GM23248 (cell line): ENCODE results near the gene EIF3K. TPM values are rescaled to one million over a fixed set of nuclear protein-coding genes. Genes with fewer than 3 reads are reported as not detected.

Source experiments
- DNase-seq: peaks from one replicate; pipeline ENCODE4 v3.0.0-alpha.2; 2015
- H2AFZ ChIP-seq: fragments of 200-600 bp; sonication (generic); 2 replicates; pipeline ENCODE4 v1.6.1; 2016; ENCODE audit warnings: antibody characterized with exemption
- H3F3A ChIP-seq: fragments of 200-600 bp; sonication (generic); 2 replicates; pipeline ENCODE4 v1.6.1; 2016; ENCODE audit warnings: mild to moderate bottlenecking, antibody characterized with exemption, mixed run types; ENCODE audit not compliant: insufficient read depth
- H3K27ac ChIP-seq: fragments of 200-600 bp; sonication (generic); 2 replicates; pipeline ENCODE4 v1.5.1; 2016; ENCODE audit warnings: mild to moderate bottlenecking
- H3K27me3 ChIP-seq: fragments of 200-600 bp; sonication (generic); replicated peaks from 2 replicates; pipeline ENCODE4 v1.6.1; 2016; ENCODE audit warnings: mild to moderate bottlenecking; ENCODE audit not compliant: insufficient read depth
- H3K36me3 ChIP-seq: fragments of 200-600 bp; sonication (generic); 2 replicates; pipeline ENCODE4 v1.6.1; 2016; ENCODE audit warnings: low read depth, mild to moderate bottlenecking
- H3K4me1 ChIP-seq: fragments of 200-600 bp; sonication (generic); 2 replicates; pipeline ENCODE4 v1.6.1; 2016; ENCODE audit warnings: mild to moderate bottlenecking; ENCODE audit not compliant: insufficient read depth
- H3K4me2 ChIP-seq: fragments of 200-600 bp; sonication (generic); one replicate; pipeline ENCODE4 v1.6.1; 2016; ENCODE audit warnings: mild to moderate bottlenecking; ENCODE audit not compliant: unreplicated experiment
- H3K4me3 ChIP-seq: fragments of 200-600 bp; sonication (generic); 2 replicates; pipeline ENCODE4 v1.5.1; 2016; ENCODE audit warnings: mild to moderate bottlenecking
- H3K79me2 ChIP-seq: fragments of 200-600 bp; sonication (generic); 2 replicates; pipeline ENCODE4 v1.6.1; 2016; ENCODE audit warnings: mild to moderate bottlenecking; ENCODE audit not compliant: insufficient read depth
- H3K9ac ChIP-seq: fragments of 200-600 bp; sonication (generic); 2 replicates; pipeline ENCODE4 v1.6.1; 2016; ENCODE audit warnings: mild to moderate bottlenecking
- H3K9me2 ChIP-seq: fragments of 200-600 bp; sonication (generic); 2 replicates; pipeline ENCODE4 v1.6.1; 2016; ENCODE audit warnings: mixed run types, mild to moderate bottlenecking, moderate library complexity; ENCODE audit not compliant: insufficient read depth
- H3K9me3 ChIP-seq: fragments of 200-600 bp; sonication (generic); one replicate; pipeline ENCODE4 v1.6.1; 2017; ENCODE audit warnings: low read depth
- H4K20me1 ChIP-seq: fragments of 200-600 bp; sonication (generic); 2 replicates; pipeline ENCODE4 v1.6.0; 2016; ENCODE audit not compliant: insufficient read depth
- EZH2 ChIP-seq: fragments of 200-600 bp; sonication (generic); IDR thresholded peaks from 2 replicates; pipeline ENCODE4 v1.6.1; 2018; ENCODE audit warnings: antibody characterized with exemption, mild to moderate bottlenecking; ENCODE audit not compliant: insufficient read depth, poor library complexity, severe bottlenecking
- EZH2phosphoT487 ChIP-seq: fragments of 200-600 bp; sonication (generic); IDR thresholded peaks from 2 replicates; pipeline ENCODE4 v1.6.1; 2018; ENCODE audit warnings: antibody characterized with exemption, moderate library complexity, mild to moderate bottlenecking, low read depth; ENCODE audit not compliant: insufficient read depth
- WGBS, 2 experiments: methylation state at CpG; one replicate each; pipeline ENCODE4 v1.1.6; 2015 to 2017; ENCODE audit warnings: low lambda C conversion rate in 2 of 2, low coverage in 1 of 2; ENCODE audit errors: missing lambda C conversion rate in 2 of 2; 5-methylcytosine and 5-hydroxymethylcytosine counted together
- in situ Hi-C: fragments of 300-500 bp; cut with MboI; formaldehyde crosslinking; loops from 2 replicates; pipeline ENCODE4 v1.15.0; 2020
- polyA plus RNA-seq: library from polyadenylated mRNA; unstranded; fragments of >200 nt; fragmentation: Nextera tagmentation; extraction: Ambion mirVana; gene quantifications from 2 replicates; pipeline ENCODE4 v1.2.1, GENCODE V29; 2016
- total RNA-seq: library from RNA; depleted of rRNA; stranded (reverse); fragments of >200 nt; shearing (Covaris generic); gene quantifications from 2 replicates; pipeline ENCODE4 v1.2.3, GENCODE V29; 2014

The EIF3K gene
- total and polyA plus RNA-seq, 2 experiments from 2014 or later = 143 to 295 TPM

- Histone ChIP-seq H3K4me3 (no peak overlapping the region), H3K79me2 (no peaks in the 10 kb centered on the region), H3K27me3 (no peaks in the 10 kb centered on the region), H3K36me3 (no peaks in the 10 kb centered on the region), H3K9me2 (no peaks in the 10 kb centered on the region), H3K27ac (no peak overlapping the region), H3K4me1 (no peaks in the 10 kb centered on the region), H3K9me3 (no peaks in the 10 kb centered on the region), H4K20me1 (no peaks in the 10 kb centered on the region), H3K4me2 (no peak overlapping the region), H3K9ac (no peak overlapping the region), H3F3A (no peaks in the 10 kb centered on the region), H2AFZ (no peak overlapping the region)
- in situ Hi-C loops = no loop called here
- TF ChIP-seq EZH2phosphoT487 = no peak
- no peak for TF ChIP-seq EZH2
- WGBS, 2 experiments = 55 to 68% methylated on average over 2 of the region's 2 CpGs
- DNase-seq = no peak
Measured at GRCh38 chr19:38588041-38588440, 30.9 kb upstream of the EIF3K start.

DNA sequence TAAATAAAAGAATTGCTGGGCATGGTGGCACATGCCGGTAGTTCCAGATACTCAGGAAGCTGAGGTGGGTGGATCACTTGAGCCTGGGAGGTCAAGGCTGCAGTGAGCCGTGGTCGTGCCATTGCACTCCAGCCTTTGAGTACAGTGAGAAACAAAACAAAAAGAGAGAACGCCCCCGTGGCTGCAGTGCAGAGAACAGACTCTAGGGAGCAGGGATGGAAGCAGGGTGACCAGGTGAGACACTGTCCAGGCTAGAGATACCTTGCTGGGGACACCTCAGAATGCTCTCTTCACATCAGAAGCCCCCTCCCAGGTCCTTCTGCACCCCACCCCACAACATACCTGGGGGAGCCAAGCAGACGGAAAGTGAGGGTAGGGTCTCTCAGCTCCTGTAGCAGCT lies 26.0 kb upstream of the EIF3K start:
- Histone ChIP-seq H3K4me3 (no peak overlapping the region), H4K20me1 (no peaks in the 10 kb centered on the region), H3F3A (no peaks in the 10 kb centered on the region), H3K27ac (no peak overlapping the region), H3K9me2 (no peaks in the 10 kb centered on the region), H3K9me3 (no peaks in the 10 kb centered on the region), H3K4me1 (no peaks in the 10 kb centered on the region), H3K4me2 (no peak overlapping the region), H3K27me3 (no peaks in the 10 kb centered on the region), H3K36me3 (no peaks in the 10 kb centered on the region), H3K9ac (no peak overlapping the region), H2AFZ (no peak overlapping the region), H3K79me2 (no peaks in the 10 kb centered on the region)
- TF ChIP-seq EZH2 (no peak), EZH2phosphoT487 (no peak)
- 66 to 72% methylated on average over 6 of the region's 6 CpGs for WGBS, 2 experiments
- in situ Hi-C loops = no loop called here
- no peak for DNase-seq

GRCh38 chr19:38596057-38596981 lies 22.7 kb upstream of the EIF3K start:
- Histone ChIP-seq H2AFZ (no peak overlapping the region), H4K20me1 (no peaks in the 10 kb centered on the region), H3K9me2 (no peaks in the 10 kb centered on the region), H3K4me2 (no peak overlapping the region), H3F3A (no peaks in the 10 kb centered on the region), H3K27me3 (no peaks in the 10 kb centered on the region), H3K4me1 (no peaks in the 10 kb centered on the region), H3K27ac (no peak overlapping the region), H3K36me3 (no peaks in the 10 kb centered on the region), H3K79me2 (no peaks in the 10 kb centered on the region), H3K4me3 (no peak overlapping the region), H3K9ac (no peak overlapping the region), H3K9me3 (no peaks in the 10 kb centered on the region)
- DNase-seq = peak; percentile 32
- WGBS, 2 experiments = 12% methylated on average over 48 to 55 of the region's 55 CpGs
- in situ Hi-C loops = no loop called here
- TF ChIP-seq EZH2phosphoT487 (no peak), EZH2 (no peak)

DNA sequence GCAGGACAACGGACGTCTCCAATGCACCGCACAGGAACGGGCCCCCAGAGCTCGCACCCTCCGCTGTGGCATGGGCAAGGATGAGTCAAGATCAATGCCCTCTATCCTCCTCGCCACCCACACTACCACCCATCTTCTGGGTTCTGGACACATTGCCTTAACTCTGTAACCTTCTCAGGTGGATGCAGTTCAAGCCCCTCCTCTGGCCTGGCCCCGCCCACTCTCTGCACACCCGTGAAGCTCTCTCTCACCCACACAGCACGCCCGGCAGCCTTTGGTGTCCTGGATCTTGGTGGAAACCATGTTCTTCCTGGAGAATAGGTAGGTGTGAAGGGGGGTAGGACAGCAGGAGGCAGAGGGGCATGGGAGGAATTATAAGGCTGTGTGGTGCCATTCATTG lies 21.9 kb upstream of the EIF3K start:
- H3K4me1 ChIP-seq = no peaks in the 10 kb centered on the region
- H3K9me2 ChIP-seq = no peaks in the 10 kb centered on the region
- DNase-seq = no peak
- no peaks in the 10 kb centered on the region for H3K9me3 ChIP-seq
- no peak overlapping the region for H3K4me3 ChIP-seq
- no peaks in the 10 kb centered on the region for H4K20me1 ChIP-seq
- no peaks in the 10 kb centered on the region for H3K36me3 ChIP-seq
- TF ChIP-seq EZH2 = no peak
- no peak overlapping the region for H2AFZ ChIP-seq
- in situ Hi-C loops = no loop called here
- H3K79me2 ChIP-seq = no peaks in the 10 kb centered on the region
- H3K27me3 ChIP-seq = no peaks in the 10 kb centered on the region
- no peak overlapping the region for H3K4me2 ChIP-seq
- 72% methylated on average over 11 of the region's 11 CpGs for WGBS, 2 experiments
- H3K27ac ChIP-seq = no peak overlapping the region
- no peak overlapping the region for H3K9ac ChIP-seq
- no peaks in the 10 kb centered on the region for H3F3A ChIP-seq
